ENCODE data around the gene NFIB.

DNA sequence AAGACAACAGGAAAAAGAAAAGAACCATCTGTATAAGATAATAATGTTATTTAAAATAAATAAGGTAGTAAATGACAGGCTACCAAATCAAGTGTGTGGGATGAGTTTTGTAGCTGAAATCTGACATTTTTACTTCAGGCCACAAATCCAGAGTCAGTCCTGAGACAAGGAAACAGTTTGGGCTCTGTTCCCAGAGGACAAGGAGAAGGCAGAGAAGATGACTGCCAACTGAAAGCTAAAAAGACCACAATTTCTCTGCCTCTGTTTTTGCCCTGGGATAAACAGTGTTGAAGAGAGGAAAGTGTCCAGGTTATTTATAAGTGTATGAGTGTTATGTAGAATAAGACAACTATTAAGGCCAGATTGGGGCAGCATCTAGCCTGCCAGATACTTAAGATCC, 180.5 kb downstream of the NFIB start:
- TF ChIP-seq, protein P1, sequence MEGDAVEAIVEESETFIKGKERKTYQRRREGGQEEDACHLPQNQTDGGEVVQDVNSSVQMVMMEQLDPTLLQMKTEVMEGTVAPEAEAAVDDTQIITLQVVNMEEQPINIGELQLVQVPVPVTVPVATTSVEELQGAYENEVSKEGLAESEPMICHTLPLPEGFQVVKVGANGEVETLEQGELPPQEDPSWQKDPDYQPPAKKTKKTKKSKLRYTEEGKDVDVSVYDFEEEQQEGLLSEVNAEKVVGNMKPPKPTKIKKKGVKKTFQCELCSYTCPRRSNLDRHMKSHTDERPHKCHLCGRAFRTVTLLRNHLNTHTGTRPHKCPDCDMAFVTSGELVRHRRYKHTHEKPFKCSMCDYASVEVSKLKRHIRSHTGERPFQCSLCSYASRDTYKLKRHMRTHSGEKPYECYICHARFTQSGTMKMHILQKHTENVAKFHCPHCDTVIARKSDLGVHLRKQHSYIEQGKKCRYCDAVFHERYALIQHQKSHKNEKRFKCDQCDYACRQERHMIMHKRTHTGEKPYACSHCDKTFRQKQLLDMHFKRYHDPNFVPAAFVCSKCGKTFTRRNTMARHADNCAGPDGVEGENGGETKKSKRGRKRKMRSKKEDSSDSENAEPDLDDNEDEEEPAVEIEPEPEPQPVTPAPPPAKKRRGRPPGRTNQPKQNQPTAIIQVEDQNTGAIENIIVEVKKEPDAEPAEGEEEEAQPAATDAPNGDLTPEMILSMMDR (IDR thresholded peaks at IDR 0.05): no peak
- TF ChIP-seq EZH2phosphoT487 (IDR thresholded peaks at IDR 0.05): no peak
